CD8-positive, alpha-beta memory T cell (primary cell): ENCODE data around the gene KRT13. TPM values are rescaled to one million over a fixed set of nuclear protein-coding genes. Genes with fewer than 3 reads are reported as not detected.
A peak's percentile ranks its signal among the peaks of the same experiment; 100 is the strongest.

ENCODE experiments used
- CTCF ChIA-PET: fragments of 350-600 bp; sonication (Branson Sonifier 250); formaldehyde crosslinking; loops from one replicate; lab custom pipeline; 2021; ENCODE audit warnings: antibody characterized with exemption; lab: Charles Lee
- POLR2A ChIA-PET: fragments of 350-600 bp; sonication (Branson Sonifier 250); formaldehyde crosslinking; loops from one replicate; lab custom pipeline; 2021; ENCODE audit warnings: antibody characterized with exemption; lab: Charles Lee
- DNase-seq, 5 donors: peaks; one replicate each; pipeline versions ENCODE4 v3.0.0 to v3.0.0-alpha.2; 2020 to 2022; ENCODE audit warnings: mixed read lengths in 1 of 5
- H3K27ac ChIP-seq: one replicate; pipeline ENCODE4 v1.7.0; 2013; ENCODE audit warnings: low read depth, mild to moderate bottlenecking, low read length, moderate library complexity
- H3K27me3 ChIP-seq: 2 replicates; pipeline ENCODE4 v1.7.0; 2013; ENCODE audit warnings: low read length, mild to moderate bottlenecking; ENCODE audit not compliant: insufficient read depth, poor library complexity, severe bottlenecking
- H3K36me3 ChIP-seq: 2 replicates; pipeline ENCODE4 v1.7.0; 2013; ENCODE audit warnings: mild to moderate bottlenecking, low read length, moderate library complexity; ENCODE audit not compliant: insufficient read depth
- H3K4me1 ChIP-seq: 2 replicates; pipeline ENCODE4 v1.7.0; 2013; ENCODE audit warnings: mild to moderate bottlenecking, low read length, moderate library complexity; ENCODE audit not compliant: insufficient read depth
- H3K4me3 ChIP-seq: 2 replicates; pipeline ENCODE4 v1.7.0; 2013; ENCODE audit warnings: mild to moderate bottlenecking, low read length
- H3K9me3 ChIP-seq: 2 replicates; pipeline ENCODE4 v1.7.0; 2013; ENCODE audit warnings: mild to moderate bottlenecking, low read length
- H3K27ac Mint-ChIP-seq, 8 donors: one replicate each; pipeline ENCODE4 v1.8.0; 2020 to 2021; ENCODE audit warnings: mixed read lengths in 8 of 8, mild to moderate bottlenecking in 6 of 8, inconsistent platforms in 3 of 8, moderate library complexity in 3 of 8
- H3K27me3 Mint-ChIP-seq, 2 donors: one replicate each; pipeline ENCODE4 v1.8.0; 2020 to 2021; ENCODE audit warnings: mixed read lengths in 2 of 2, mild to moderate bottlenecking in 1 of 2, moderate library complexity in 1 of 2
- H3K36me3 Mint-ChIP-seq, 3 donors: one replicate each; pipeline ENCODE4 v1.8.0; 2020 to 2021; ENCODE audit warnings: mixed read lengths in 3 of 3, inconsistent platforms in 1 of 3, mild to moderate bottlenecking in 1 of 3
- H3K4me1 Mint-ChIP-seq, 3 donors: one replicate each; pipeline ENCODE4 v1.8.0; 2020 to 2021; ENCODE audit warnings: mixed read lengths in 3 of 3, inconsistent platforms in 1 of 3, mild to moderate bottlenecking in 1 of 3
- H3K4me3 Mint-ChIP-seq, 7 donors: one replicate each; pipeline ENCODE4 v1.8.0; 2020 to 2021; ENCODE audit warnings: mixed read lengths in 7 of 7, mild to moderate bottlenecking in 6 of 7, moderate library complexity in 4 of 7, inconsistent platforms in 2 of 7
- H3K9me3 Mint-ChIP-seq, 5 donors: one replicate each; pipeline ENCODE4 v1.8.0; 2020 to 2022; ENCODE audit warnings: mixed read lengths in 5 of 5, mild to moderate bottlenecking in 3 of 5, moderate library complexity in 2 of 5, inconsistent platforms in 1 of 5
- polyA plus RNA-seq: library from polyadenylated mRNA; unstranded; fragments of 300-500 nt; fragmentation: Illumina TruSeq; gene quantifications from one replicate; pipeline ENCODE4 v1.2.3, GENCODE V29; 2021
- total RNA-seq, 2 experiments: library from RNA; stranded (reverse); gene quantifications; one replicate each; pipeline ENCODE4 v1.2.3, GENCODE V29; 2021

KRT13 gene
- total and polyA plus RNA-seq, 3 experiments from 2014 or later: not detected

DNA sequence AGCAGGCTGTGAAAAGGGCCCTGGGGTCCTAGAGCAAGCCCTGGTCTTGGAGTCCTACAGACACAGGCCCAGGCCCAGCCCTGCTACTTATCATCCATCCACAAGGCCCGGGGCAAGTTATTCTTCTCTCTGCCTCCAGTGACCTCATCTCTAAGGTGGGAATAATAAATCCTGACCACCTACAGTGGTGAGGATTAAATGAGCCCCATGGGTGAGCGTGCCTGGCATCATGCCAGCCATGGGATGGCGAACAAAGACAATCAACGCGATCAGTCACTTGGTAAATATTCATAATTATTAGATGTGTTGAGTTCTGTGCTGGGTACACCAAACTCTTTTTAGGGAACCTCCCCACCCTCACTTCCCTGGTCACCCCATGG, 7.7 kb upstream of the KRT13 start:
- POLR2A ChIA-PET: no interaction called here
- H3K9me3 Mint-ChIP-seq: no peaks in the 10 kb centered on the region
- CTCF ChIA-PET: interaction anchor here (0.8 to 2.1 kb wide), 2 partner anchors 15 to 36 kb away, joined by 3 to 5 read pairs; no protein-coding TSS in a partner anchor

DNA sequence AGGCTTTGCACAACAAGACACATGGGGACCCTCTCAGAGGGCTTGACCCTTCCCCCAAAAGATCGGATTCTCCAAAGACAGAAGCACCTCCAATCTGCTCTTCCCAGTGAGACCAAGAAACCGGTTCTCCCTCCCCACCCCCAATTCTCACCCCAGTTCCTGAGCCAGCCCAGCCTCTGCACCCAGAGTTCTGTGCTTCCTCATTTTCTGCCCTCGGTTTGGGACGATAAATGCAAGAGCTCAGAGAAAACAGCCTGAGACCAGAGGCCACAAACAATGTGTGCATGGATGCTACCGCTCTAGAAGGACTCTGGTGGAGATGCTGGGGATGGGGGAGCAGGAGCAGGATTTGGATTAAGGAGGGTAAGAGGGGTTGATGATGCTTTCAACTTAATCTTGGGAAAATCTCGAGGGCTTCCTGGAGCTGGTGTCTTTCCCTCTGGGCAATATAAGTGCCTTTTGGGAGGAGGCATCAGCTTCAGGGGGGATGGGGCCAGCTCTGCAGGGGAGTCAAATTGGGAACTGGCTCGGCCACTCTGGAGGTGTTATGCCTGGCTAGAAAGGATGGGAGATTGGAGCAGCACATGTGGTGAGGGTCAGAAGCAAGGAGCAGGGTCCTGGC, 7.2 kb upstream of the KRT13 start:
- H3K36me3 ChIP-seq: no peaks in the 10 kb centered on the region
- no peaks in the 10 kb centered on the region for H3K9me3 Mint-ChIP-seq
- H3K27ac Mint-ChIP-seq: no peak overlapping the region
- H3K27me3 ChIP-seq: no peaks in the 10 kb centered on the region
- no peak overlapping the region for H3K4me3 ChIP-seq
- H3K27ac ChIP-seq: no peak overlapping the region
- peaks cover 8 to 9% of the 10 kb centered on the region in 2 donors for H3K27me3 Mint-ChIP-seq
- H3K9me3 ChIP-seq: no peaks in the 10 kb centered on the region
- no peaks in the 10 kb centered on the region for H3K4me1 Mint-ChIP-seq
- no peak for DNase-seq
- H3K4me3 Mint-ChIP-seq: no peak overlapping the region
- ChIA-PET POLR2A (no interaction called here), CTCF (interaction anchor here (0.8 to 2.1 kb wide), 2 partner anchors 15 to 36 kb away, joined by 3 to 5 read pairs; no protein-coding TSS in a partner anchor)
- H3K36me3 Mint-ChIP-seq: peaks cover 0 to 1% (median 0%) of the 10 kb centered on the region in 3 donors
- no peaks in the 10 kb centered on the region for H3K4me1 ChIP-seq

More for the DNA sequence above, 7.7 kb upstream of the KRT13 start:
- H3K27ac ChIP-seq: no peak overlapping the region
- no peak for DNase-seq
- Mint-ChIP-seq H3K27ac (no peak overlapping the region), H3K36me3 (peaks cover 0 to 1% (median 0%) of the 10 kb centered on the region in 3 donors), H3K4me1 (no peaks in the 10 kb centered on the region), H3K4me3 (no peak overlapping the region), H3K27me3 (peaks cover 6 to 9% of the 10 kb centered on the region in 2 donors)
- H3K9me3 ChIP-seq: no peaks in the 10 kb centered on the region
- no peaks in the 10 kb centered on the region for H3K36me3 ChIP-seq
- no peaks in the 10 kb centered on the region for H3K27me3 ChIP-seq
- no peak overlapping the region for H3K4me3 ChIP-seq
- H3K4me1 ChIP-seq: no peaks in the 10 kb centered on the region

DNA sequence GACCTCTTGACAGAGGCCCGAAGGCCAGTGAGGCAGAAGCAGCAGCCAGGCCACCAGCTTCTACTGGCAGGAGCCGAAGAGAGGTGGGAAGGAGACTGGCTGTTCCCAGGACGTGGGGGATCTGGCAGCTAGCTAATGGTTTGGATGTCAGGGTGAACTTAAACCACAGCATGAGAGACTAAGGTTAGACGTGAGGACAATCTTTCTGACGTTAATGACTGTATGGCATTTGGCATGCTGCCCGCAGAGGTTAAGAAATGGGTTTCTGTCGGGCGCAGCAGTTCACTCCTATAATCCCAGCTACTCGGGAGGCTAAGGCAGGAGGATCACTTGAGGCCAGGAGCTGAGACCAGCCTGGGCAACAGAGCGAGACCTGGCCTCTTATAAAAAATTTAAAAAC, 6.3 kb upstream of the KRT13 start:
- Histone ChIP-seq H3K9me3 (no peaks in the 10 kb centered on the region), H3K27me3 (no peaks in the 10 kb centered on the region), H3K4me1 (no peaks in the 10 kb centered on the region), H3K36me3 (no peaks in the 10 kb centered on the region), H3K4me3 (no peak overlapping the region), H3K27ac (no peak overlapping the region)
- Mint-ChIP-seq H3K4me3 (no peak overlapping the region), H3K36me3 (peaks cover 0 to 1% (median 0%) of the 10 kb centered on the region in 3 donors), H3K9me3 (no peaks in the 10 kb centered on the region), H3K27me3 (peaks cover 3 to 7% of the 10 kb centered on the region in 2 donors), H3K27ac (no peak overlapping the region), H3K4me1 (no peaks in the 10 kb centered on the region)
- POLR2A ChIA-PET: no interaction called here
- DNase-seq: no peak
- CTCF ChIA-PET: interaction anchor here (2.1 kb wide), 1 partner anchor 37 kb away, joined by 5 read pairs; no protein-coding TSS in a partner anchor

DNA sequence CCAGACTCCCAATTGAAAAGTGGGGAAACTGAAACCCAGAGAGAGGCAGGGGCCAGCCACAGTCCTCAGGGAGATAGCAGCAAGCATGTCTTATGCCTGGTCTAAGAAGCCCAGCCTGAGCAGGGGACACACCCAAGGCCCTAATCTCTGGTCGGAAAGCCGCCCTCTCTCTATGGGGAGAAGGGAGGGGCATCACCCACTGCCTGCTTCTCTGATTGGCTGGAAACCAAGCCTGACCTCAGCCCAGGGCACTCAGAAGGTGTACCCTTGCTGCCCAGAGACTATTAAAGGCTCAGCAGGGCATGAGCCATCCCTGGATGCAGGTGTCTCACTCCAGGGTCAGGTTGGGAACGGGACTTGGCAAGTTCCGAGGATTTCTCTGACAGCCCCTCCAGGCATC, 5.7 kb upstream of the KRT13 start:
- H3K9me3 ChIP-seq: no peaks in the 10 kb centered on the region
- peaks cover 0 to 1% (median 0%) of the 10 kb centered on the region in 3 donors for H3K36me3 Mint-ChIP-seq
- POLR2A ChIA-PET: no interaction called here
- no peaks in the 10 kb centered on the region for H3K36me3 ChIP-seq
- no peak for DNase-seq
- H3K4me3 Mint-ChIP-seq: no peak overlapping the region
- CTCF ChIA-PET: no interaction called here
- H3K4me3 ChIP-seq: no peak overlapping the region
- H3K27me3 ChIP-seq: no peaks in the 10 kb centered on the region
- H3K4me1 ChIP-seq: no peaks in the 10 kb centered on the region
- H3K9me3 Mint-ChIP-seq: no peaks in the 10 kb centered on the region
- H3K27ac ChIP-seq: no peak overlapping the region
- peaks cover 3 to 4% of the 10 kb centered on the region in 2 donors for H3K27me3 Mint-ChIP-seq
- H3K27ac Mint-ChIP-seq: no peak overlapping the region
- H3K4me1 Mint-ChIP-seq: no peaks in the 10 kb centered on the region

DNA sequence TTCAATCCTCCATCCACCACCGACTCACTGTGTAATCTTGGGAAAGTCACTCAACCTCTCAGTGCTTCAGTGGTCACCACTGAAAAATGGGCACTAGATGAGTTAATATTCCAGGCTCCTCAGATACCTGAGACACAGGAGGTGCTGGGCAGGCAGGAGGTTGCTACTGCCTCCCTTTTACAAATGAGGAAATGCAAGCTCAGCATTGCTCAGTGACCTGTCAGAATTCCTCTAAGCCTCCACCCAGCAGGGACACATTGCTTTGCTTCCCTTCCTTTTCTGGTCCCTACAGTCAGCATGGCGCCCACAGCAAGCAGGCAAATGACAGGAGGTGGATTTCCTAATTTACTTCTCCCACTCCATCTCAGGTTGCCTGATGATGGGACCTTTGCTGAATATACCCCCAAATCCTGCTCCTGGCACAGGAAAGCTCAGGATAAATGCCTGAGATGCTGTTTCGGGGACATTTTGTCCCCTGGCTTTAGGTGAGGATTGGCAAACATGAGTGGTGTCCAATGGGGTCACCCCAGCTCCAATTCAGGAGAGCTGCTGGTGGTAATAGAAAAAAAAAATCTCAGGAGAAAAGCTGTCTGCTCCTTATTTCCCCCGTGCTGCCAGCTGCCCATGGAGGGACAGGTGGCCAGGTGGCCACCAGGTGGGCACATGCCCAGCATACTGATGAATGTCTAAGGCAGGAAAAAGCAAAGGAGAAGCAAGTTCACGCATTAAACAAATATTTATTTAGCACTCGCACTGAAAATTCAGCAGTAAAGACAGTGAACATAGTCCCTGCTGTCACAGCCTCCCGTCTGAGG, 5.0 kb upstream of the KRT13 start:
- no peaks in the 10 kb centered on the region for H3K36me3 ChIP-seq
- H3K27me3 Mint-ChIP-seq: peaks cover 3% of the 10 kb centered on the region in 2 donors
- H3K27me3 ChIP-seq: no peaks in the 10 kb centered on the region
- DNase-seq: no peak
- H3K4me1 ChIP-seq: no peaks in the 10 kb centered on the region
- H3K4me3 ChIP-seq: no peak overlapping the region
- no peaks in the 10 kb centered on the region for H3K9me3 Mint-ChIP-seq
- peak overlapping the region in 3 of 8 donors; percentile 17 to 77 (median 61) for H3K27ac Mint-ChIP-seq
- H3K4me1 Mint-ChIP-seq: no peaks in the 10 kb centered on the region
- CTCF ChIA-PET: no interaction called here
- peak overlapping the region in 1 of 7 donors; percentile 70 for H3K4me3 Mint-ChIP-seq
- no peak overlapping the region for H3K27ac ChIP-seq
- POLR2A ChIA-PET: no interaction called here
- H3K36me3 Mint-ChIP-seq: peaks cover 0 to 1% (median 0%) of the 10 kb centered on the region in 3 donors
- H3K9me3 ChIP-seq: no peaks in the 10 kb centered on the region

DNA sequence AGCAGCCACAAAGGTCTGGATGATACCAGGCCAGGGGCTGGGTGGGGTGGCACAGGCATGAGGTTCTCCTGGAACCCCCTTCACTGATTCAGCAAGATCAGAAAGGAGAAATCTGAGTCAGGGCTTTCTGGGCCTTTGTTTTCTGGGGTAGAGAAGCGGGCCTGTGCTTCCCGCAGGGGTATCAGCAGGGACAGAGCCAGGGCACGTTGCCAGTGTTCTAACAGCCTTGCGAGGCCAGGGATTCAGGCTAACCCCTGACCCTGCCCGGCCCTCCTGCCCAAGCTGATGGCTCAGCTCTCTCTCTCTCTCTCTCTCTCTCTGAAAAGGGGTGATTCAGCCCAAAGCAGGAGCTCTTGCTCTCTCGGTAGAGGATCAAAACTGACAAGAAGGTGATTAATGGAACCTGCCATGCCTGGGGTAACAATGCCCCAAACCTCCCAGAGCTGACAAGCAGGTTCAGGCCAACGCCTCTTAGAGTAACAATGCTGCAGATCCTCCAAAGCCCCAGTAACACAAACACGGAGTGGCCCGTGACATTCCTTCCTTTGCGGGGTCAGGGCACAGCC, 2.0 kb upstream of the KRT13 start:
- DNase-seq: no peak
- Mint-ChIP-seq H3K27ac (peak overlapping the region in 1 of 8 donors; percentile 47), H3K36me3 (no peaks in the 10 kb centered on the region), H3K4me3 (no peak overlapping the region), H3K9me3 (no peaks in the 10 kb centered on the region), H3K27me3 (peaks cover 2 to 6% of the 10 kb centered on the region in 2 donors), H3K4me1 (no peaks in the 10 kb centered on the region)
- Histone ChIP-seq H3K36me3 (no peaks in the 10 kb centered on the region), H3K27me3 (no peaks in the 10 kb centered on the region), H3K9me3 (no peaks in the 10 kb centered on the region), H3K4me3 (no peak overlapping the region), H3K4me1 (no peaks in the 10 kb centered on the region), H3K27ac (no peak overlapping the region)
- ChIA-PET POLR2A (no interaction called here), CTCF (no interaction called here)

DNA sequence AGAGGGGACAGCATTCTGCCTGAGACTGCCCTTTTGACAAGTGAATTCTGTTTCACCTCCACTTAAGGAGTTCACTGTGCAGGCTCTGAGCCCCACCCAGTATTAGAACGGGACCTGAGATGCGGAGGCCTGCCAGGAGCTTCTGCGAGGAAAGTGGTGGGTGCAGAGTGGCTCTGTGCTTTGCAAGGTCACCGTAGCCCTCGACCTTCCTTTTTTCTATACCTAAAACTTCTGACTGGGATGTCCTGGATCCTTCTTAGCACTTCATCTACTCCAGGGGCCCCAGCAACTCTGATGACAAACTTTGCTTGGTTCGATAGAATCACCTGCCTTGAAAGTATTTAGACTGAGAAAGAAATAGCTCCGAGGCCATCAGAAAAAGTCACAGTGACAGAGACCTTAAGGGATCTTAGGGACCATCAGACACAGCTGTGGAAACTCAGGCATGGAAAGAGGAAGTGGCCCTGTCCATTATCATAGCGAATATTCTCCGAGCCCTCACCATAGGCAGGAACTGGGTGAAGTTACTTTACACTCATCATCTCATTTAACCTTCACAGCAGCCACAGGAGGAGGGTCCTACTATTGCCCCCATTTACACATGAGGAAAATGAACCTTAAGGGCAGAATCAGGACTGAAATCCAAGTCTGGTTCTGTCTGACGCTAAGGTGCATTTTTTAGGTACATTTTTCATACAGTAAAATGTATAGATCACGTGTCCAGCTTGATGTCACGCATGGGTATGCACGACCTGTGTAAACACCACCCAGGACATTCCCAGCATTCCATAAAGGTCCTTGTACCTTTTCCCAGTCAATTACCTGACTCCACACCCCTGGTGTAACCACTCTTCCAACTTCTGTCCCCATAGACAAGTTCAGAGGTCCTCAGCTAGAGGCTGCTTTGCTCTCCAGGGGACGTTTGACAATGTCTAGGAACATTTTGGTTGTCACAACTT, 676 bp upstream of the KRT13 start:
- H3K36me3 Mint-ChIP-seq: no peaks in the 10 kb centered on the region
- Histone ChIP-seq H3K4me1 (no peaks in the 10 kb centered on the region), H3K27ac (no peak overlapping the region), H3K36me3 (no peaks in the 10 kb centered on the region), H3K27me3 (no peaks in the 10 kb centered on the region), H3K4me3 (no peak overlapping the region), H3K9me3 (no peaks in the 10 kb centered on the region)
- POLR2A ChIA-PET: no interaction called here
- H3K9me3 Mint-ChIP-seq: no peaks in the 10 kb centered on the region
- no peak for DNase-seq
- H3K4me1 Mint-ChIP-seq: no peaks in the 10 kb centered on the region
- no peak overlapping the region for H3K27ac Mint-ChIP-seq
- peaks cover 2 to 11% of the 10 kb centered on the region in 2 donors for H3K27me3 Mint-ChIP-seq
- CTCF ChIA-PET: no interaction called here
- H3K4me3 Mint-ChIP-seq: no peak overlapping the region
